AG04450 (cell line): ENCODE measurements around the gene SLTM. TPM values are rescaled to one million over a fixed set of nuclear protein-coding genes. Genes with fewer than 3 reads are reported as not detected.
"Not testable (repeated sequence)": the region's sequence is repeated elsewhere in the genome, so short reads cannot be mapped to it uniquely, and the experiment has no call there.

Source experiments
- CTCF ChIA-PET: fragments of 300-600, 350-600 bp; formaldehyde crosslinking; extraction: SDS; loops from one replicate; lab custom pipeline; 2022; ENCODE audit warnings: antibody characterized with exemption, inconsistent platforms; lab: Charles Lee
- POLR2A ChIA-PET: fragments of 350-600 bp; formaldehyde crosslinking; extraction: SDS; loops from one replicate; lab custom pipeline; 2021; ENCODE audit warnings: antibody characterized with exemption, inconsistent platforms; lab: Yijun Ruan, JAX
- DNase-seq: peaks from one replicate; pipeline ENCODE4 v3.0.0-alpha.2; 2011; ENCODE audit warnings: low read depth, low spot score
- H3K27ac ChIP-seq: one replicate; pipeline ENCODE4 v1.5.1; 2012; ENCODE audit warnings: low read depth, low read length, control low read depth
- H3K27me3 ChIP-seq: one replicate; pipeline ENCODE4 v1.6.0; 2012; ENCODE audit warnings: low read length; ENCODE audit not compliant: control insufficient read depth, insufficient read depth
- H3K4me3 ChIP-seq: 2 replicates; pipeline ENCODE4 v1.5.1; 2011; ENCODE audit warnings: mild to moderate bottlenecking, low read depth, low read length, control low read depth
- H3K9me3 ChIP-seq: 2 replicates; pipeline ENCODE4 v1.5.1; 2012; ENCODE audit warnings: low read length; ENCODE audit not compliant: control insufficient read depth, insufficient read depth
- CTCF ChIP-seq: IDR thresholded peaks from 2 replicates; pipeline ENCODE4 v1.5.1; 2011; ENCODE audit warnings: low read depth, low read length, control low read depth, inconsistent platforms
- polyA plus RNA-seq: library from polyadenylated mRNA; depleted of rRNA; stranded (reverse); fragments of >200 nt; gene quantifications from 2 replicates; pipeline ENCODE4 v1.2.3, GENCODE V29; 2011

The SLTM gene
- polyA plus RNA-seq, 1 experiment = 36.2 TPM

GRCh38 chr15:58947179-58947578 is 13.7 kb upstream of the SLTM start:
- POLR2A ChIA-PET = no interaction called here

GRCh38 chr15:58934974-58935373 is 1.5 kb upstream of the SLTM start:
- not testable (repeated sequence) for H3K9me3 ChIP-seq, H3K27ac ChIP-seq, H3K27me3 ChIP-seq, H3K4me3 ChIP-seq, DNase-seq
- CTCF ChIA-PET = interaction anchor here (1.0 to 2.1 kb wide), 2 partner anchors 594 to 722 kb away, joined by 5 to 9 read pairs; no protein-coding TSS in a partner anchor
- POLR2A ChIA-PET = interaction anchor here (0.6 to 0.7 kb wide), 3 partner anchors 17 to 172 kb away, joined by 3 to 5 read pairs (median 4); no protein-coding TSS in a partner anchor

More at GRCh38 chr15:58947179-58947578, 13.7 kb upstream of the SLTM start:
- Histone ChIP-seq H3K27me3 (no peaks in the 10 kb centered on the region), H3K27ac (no peak overlapping the region), H3K9me3 (no peaks in the 10 kb centered on the region), H3K4me3 (no peak overlapping the region)
- CTCF ChIA-PET = no interaction called here
- no peak for TF ChIP-seq CTCF
- DNase-seq = no peak

- TF ChIP-seq CTCF = no peak
- Histone ChIP-seq H3K4me3 (no peak overlapping the region), H3K27ac (no peak overlapping the region), H3K27me3 (no peaks in the 10 kb centered on the region), H3K9me3 (no peaks in the 10 kb centered on the region; the same call in 1 of the 2 replicates)
- ChIA-PET POLR2A (interaction anchor here (0.6 kb wide), 1 partner anchor 58 kb away, joined by 4 read pairs; no protein-coding TSS in a partner anchor), CTCF (interaction anchor here (2.1 kb wide), 1 partner anchor 594 kb away, joined by 9 read pairs; no protein-coding TSS in a partner anchor)
- no peak for DNase-seq
These were observed 1.0 kb upstream of the SLTM start for GRCh38 chr15:58934521-58934920.

DNA sequence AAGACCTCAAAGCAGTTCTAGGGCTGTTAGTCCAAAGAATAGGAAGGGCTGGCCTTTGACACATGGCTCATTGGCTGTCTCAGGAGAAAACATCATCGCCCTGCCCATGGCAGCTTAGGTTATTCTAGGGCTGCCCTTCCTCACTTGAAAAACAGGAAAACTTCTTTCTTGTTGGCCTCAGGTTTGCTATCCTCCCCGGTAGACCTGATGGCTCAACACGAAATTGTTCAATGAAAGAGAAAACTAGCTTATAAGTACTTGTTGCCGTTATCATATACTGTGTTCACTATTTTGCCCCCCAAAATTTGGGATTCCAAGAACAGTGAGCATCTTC is 602 bp upstream of the SLTM start:
- Histone ChIP-seq H3K27me3 (no peaks in the 10 kb centered on the region), H3K9me3 (no peaks in the 10 kb centered on the region; the same call in 1 of the 2 replicates), H3K27ac (peak overlapping the region; percentile 96), H3K4me3 (peak overlapping the region; percentile 83)
- TF ChIP-seq CTCF = no peak
- ChIA-PET POLR2A (no interaction called here), CTCF (interaction anchor here (2.1 kb wide), 1 partner anchor 595 kb away, joined by 9 read pairs; no protein-coding TSS in a partner anchor)
- no peak for DNase-seq

GRCh38 chr15:58932710-58933280 is 684 bp downstream of the SLTM start:
- Histone ChIP-seq H3K9me3 (no peaks in the 10 kb centered on the region; the same call in 1 of the 2 replicates), H3K27ac (peak overlapping the region; percentile 97), H3K4me3 (peak overlapping the region; percentile 83), H3K27me3 (no peaks in the 10 kb centered on the region)
- TF ChIP-seq CTCF = no peak
- CTCF ChIA-PET = interaction anchor here (0.7 kb wide), 1 partner anchor 29 kb away, joined by 3 read pairs; no protein-coding TSS in a partner anchor
- POLR2A ChIA-PET = no interaction called here
- no peak for DNase-seq
